PC-9 (cell line): ENCODE data around the gene CAV1.

Experiments
- EZH2 ChIP-seq: fragments of 200-600 bp; sonication (generic); IDR thresholded peaks from 2 replicates; pipeline ENCODE4 v1.8.0; 2017; ENCODE audit warnings: antibody characterized with exemption, low read depth
- TF ChIP-seq, protein P1 (sequence below): fragments of 200-600 bp; sonication (generic); conservative IDR thresholded peaks from 2 replicates; pipeline ENCODE4 v1.6.1; 2017; ENCODE audit warnings: mixed run types, antibody characterized with exemption, mild to moderate bottlenecking, moderate library complexity

DNA sequence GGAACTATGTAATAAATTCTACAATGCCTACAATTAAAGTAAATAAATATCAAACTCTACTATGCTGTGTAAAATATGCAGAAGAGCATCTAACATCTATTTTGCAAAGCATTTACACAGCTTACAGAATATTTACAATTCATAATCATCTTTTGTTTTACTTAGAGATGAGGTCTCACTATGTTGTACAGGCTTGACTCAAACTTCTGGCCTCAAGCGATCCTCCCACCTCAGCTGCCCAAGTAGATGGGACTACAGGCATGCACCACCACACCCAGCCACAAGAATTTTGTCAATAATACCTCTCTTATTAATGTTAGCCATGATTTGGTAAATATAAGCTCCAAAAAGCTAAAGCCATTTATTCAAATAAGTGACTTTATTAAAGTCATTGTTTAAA, 47.2 kb upstream of the CAV1 start:
- TF ChIP-seq EZH2, result no peak
- TF ChIP-seq, protein P1, sequence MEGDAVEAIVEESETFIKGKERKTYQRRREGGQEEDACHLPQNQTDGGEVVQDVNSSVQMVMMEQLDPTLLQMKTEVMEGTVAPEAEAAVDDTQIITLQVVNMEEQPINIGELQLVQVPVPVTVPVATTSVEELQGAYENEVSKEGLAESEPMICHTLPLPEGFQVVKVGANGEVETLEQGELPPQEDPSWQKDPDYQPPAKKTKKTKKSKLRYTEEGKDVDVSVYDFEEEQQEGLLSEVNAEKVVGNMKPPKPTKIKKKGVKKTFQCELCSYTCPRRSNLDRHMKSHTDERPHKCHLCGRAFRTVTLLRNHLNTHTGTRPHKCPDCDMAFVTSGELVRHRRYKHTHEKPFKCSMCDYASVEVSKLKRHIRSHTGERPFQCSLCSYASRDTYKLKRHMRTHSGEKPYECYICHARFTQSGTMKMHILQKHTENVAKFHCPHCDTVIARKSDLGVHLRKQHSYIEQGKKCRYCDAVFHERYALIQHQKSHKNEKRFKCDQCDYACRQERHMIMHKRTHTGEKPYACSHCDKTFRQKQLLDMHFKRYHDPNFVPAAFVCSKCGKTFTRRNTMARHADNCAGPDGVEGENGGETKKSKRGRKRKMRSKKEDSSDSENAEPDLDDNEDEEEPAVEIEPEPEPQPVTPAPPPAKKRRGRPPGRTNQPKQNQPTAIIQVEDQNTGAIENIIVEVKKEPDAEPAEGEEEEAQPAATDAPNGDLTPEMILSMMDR, result no peak
